HG02588 (cell line): Measurements from ENCODE around the gene CFAP20DC.
"Not testable (repeated sequence)": the region's sequence is repeated elsewhere in the genome, so short reads cannot be mapped to it uniquely, and the experiment has no call there.

Experiments
- ATAC-seq: cut with Tn5 transposase; IDR thresholded peaks from one replicate; pipeline ENCODE4 v1.9.1; 2021; ENCODE audit warnings: mild to moderate bottlenecking, moderate library complexity; ENCODE audit not compliant: unreplicated experiment

The CFAP20DC gene

DNA sequence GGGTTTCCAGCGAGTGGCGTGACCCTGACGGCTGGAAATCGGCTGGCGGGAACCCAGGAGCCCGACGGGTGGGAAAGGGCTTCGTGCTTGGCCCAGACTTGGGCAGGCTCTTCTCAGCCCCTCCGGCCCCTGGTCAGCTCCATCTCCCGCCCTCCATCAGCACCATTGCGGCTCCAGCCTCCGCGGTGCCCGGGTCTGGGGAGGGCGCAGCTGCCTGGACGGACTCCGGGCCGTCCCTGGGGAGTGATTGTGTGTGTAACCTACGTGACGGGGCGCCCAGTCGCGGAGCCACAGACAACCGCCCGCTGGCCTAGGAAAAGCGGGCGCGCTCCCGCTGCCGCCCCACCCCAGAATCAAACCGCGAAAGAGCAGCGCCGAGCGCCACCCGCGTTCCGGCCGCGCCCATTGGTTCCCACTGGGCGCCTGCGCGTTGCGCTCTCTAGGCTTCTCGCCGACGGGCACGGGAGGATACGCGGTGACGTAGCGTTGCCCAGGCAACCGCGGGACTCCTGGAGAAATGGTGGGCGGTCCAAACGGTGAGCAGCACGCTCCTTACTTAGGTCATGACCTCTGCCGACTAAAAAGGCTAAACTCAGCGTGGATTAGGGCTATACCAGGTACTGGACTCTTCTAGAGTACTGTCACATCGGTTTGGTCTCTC is at the start of gene CFAP20DC:
CFAP20DC (minus strand) TSS at position 355 of the 661 bp plus-strand sequence. CDS start 394 bp downstream, outside the sequence.
- peak; percentile 99 for ATAC-seq

- ATAC-seq = not testable (repeated sequence)
These were observed 48.7 kb upstream of the CFAP20DC start for GRCh38 chr3:59098516-59098915.

GRCh38 chr3:59094446-59094845 is 44.6 kb upstream of the CFAP20DC start:
- no peak for ATAC-seq

GRCh38 chr3:59093521-59093920 is 43.7 kb upstream of the CFAP20DC start:
- ATAC-seq = no peak

- no peak for ATAC-seq
These were observed 38.9 kb upstream of the CFAP20DC start for GRCh38 chr3:59088761-59089160.

DNA sequence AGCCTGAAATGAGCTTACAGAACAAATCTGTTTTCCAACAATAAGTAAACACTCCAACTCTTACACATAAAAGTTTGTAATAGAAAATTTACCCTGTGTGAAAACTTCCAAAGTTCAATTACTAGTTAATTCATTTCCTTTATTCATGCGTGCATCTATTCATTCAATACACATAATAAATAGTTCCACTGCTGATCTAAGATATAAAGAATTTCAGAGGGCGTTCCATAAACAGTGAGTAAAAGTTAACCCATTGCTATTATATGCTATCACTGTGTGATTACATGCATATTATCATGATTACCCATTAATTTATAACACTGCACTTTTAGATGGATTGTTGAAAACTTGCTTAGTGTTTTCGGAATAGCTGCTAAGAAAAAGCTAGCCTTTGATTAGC is 36.2 kb upstream of the CFAP20DC start:
- no peak for ATAC-seq

- ATAC-seq = no peak
These were observed 34.8 kb upstream of the CFAP20DC start for GRCh38 chr3:59084583-59084982.

- ATAC-seq = no peak
These were observed 32.3 kb upstream of the CFAP20DC start for GRCh38 chr3:59082106-59082505.

DNA sequence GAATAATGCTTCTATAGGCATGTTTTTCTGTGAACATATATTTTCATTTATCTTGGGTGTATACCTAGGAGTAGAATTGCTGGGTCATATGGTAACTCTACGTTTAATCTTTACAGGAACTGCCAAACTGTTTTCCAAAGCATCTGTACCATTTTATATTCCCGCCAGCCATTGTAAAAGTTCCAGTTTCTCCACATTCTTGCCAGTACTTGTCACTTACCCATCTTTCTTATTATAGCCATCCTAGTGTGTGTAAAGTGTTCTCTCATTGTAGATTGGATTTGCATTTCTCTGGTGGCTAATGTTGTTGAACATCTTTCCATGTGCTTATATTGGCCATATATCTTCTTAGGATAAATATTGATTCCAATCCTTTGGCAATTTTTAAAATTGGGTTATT is 31.2 kb upstream of the CFAP20DC start:
- ATAC-seq = no peak

DNA sequence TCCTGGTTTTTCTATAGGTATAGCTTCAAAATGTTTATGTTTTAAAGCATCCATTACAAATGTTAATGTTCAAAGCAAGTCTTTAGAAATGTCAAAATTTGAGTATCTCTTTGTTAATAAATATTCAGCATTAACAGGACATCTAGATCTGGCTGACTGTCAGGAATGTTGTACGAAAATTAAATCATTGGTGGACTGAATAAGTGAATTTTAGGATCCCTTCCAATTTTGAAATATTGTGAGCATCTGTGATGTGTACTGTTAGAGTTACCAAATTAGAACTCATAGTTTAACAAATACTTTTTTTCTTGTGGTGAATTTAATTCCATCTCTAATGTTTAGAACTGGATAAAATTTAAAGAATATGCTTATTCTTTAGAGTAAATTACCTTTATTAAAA is 30.1 kb upstream of the CFAP20DC start:
- ATAC-seq = no peak

GRCh38 chr3:59074764-59075163 is 24.9 kb upstream of the CFAP20DC start:
- ATAC-seq = no peak

DNA sequence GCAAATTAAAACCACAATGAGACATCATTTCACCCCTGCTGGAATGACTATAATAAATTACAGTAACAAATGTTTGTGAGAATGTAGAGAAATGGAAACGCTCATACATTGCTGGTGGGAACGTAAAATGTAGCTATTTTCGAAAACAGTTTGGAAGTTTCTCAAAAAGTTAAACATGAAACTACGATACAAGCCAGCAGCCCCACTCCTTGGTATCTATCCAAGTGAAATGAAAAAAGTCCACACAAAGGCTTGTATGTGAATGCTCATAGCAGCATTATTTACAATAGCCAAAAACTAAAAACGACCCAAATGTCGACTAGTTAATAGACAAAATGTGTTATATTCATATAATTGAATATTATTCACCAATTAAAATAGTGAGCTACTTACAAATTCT is 22.9 kb upstream of the CFAP20DC start:
- no peak for ATAC-seq

- no peak for ATAC-seq
These were observed 20.0 kb upstream of the CFAP20DC start for GRCh38 chr3:59069838-59070237.

DNA sequence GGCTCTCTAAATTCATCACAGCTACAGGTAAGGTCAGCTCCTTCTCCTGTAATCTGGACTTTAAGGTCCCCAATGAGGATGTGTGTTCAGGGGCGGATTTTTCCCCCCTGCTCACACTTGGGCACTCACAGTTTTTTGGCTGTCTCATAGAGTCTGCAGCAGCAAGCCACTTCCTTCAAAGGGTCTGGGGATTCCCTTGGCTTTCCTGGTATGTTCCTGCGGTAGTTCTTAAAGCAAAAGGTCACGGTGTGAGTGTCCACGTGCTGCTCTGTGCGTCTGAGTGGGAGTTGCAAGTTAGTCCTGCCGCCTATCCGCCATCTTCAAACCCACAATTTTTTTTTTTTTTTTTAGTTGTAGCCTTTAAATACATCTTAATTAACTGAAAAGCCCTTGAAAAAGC is 15.4 kb upstream of the CFAP20DC start:
- no peak for ATAC-seq

DNA sequence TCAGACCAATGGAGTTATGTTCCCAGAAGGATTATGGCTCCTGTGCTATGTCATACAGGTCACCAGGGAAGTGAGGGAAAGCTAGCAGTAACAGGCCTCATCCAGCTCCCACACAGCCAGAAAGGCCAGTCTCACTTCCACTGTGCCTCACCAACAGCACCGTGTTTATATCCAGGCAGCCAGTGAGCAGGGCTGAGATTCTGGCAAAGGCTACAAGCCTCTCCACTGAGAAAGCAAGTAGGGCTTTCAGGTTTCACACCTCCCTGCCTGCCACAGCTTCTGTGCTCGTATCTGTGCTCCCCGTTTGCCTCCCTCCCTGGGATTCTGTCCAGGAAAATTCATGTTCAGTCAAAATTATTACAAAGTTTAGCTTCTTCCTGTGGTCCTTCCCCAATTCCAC is 14.9 kb upstream of the CFAP20DC start:
- no peak for ATAC-seq

DNA sequence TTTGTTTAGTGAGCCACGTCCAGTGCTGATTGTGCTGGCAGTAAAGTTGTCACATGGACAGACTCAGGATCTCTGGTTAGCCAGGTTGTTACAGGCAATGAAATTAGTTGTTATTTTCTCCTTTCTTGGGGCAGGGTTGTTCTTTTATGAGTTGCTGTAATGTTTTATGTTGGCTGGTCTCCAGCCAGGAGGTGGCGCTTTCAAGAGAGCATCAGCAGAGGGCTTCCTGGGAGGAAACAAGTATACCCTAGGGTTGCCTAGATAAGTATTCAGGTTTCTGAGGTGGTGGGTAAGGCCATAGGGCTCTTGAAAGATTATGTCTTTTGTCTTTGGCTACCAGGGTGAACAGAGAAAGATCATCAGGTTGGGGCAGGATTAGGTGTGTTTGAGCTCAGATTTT is 14.5 kb upstream of the CFAP20DC start:
- no peak for ATAC-seq

GRCh38 chr3:59056706-59057105 is 6.9 kb upstream of the CFAP20DC start:
- ATAC-seq = no peak

GRCh38 chr3:59052803-59053411 is 3.1 kb upstream of the CFAP20DC start:
- no peak for ATAC-seq

DNA sequence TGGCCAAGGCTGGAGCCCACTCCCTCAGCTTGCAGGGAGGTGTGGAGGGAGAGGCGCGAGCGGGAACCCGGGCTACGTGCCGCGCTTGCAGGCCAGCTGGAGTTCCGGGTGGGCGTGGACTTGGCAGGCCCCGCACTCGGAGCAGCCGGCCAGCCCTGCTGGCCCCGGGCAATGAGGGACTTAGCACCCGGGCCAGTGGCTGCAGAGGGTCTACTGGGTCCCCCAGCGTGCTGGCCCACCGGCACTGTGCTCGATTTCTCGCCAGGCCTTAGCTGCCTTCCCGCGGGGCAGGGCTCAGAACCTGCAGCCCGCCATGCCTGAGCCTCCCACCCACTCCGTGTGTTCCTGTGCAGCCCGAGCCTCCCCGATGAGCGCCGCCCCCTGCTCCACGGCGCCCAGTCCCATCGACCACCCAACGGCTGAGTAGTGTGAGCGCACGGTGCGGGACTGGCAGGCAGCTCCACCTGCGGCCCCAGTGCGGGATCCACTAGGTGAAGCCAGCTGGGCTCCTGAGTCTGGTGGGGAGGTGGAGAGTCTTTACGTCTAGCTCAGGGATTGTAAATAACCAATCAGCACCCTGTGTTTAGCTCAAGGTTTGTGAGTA is 1.1 kb upstream of the CFAP20DC start:
- ATAC-seq = not testable (repeated sequence)

DNA sequence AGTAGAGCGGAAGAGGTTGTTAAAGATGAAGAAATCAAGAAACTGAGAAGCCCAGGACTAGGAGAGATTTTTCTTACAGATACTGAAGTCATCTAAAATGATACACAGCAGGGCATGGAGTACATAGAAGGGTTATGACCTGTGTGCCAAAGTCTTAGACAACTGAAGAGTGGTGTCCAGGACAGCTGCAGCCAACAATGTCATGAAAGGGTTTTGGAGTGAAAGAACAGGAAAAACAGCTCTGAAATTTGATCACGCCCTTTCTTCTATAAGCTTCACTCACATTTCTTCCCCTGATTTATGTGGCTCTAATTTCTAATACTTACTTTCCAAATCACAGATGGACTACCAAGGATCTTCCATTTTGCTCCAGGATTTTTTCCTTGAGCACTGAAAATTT is 3.0 kb downstream of the CFAP20DC start:
- no peak for ATAC-seq

GRCh38 chr3:59043391-59043790 is 6.4 kb downstream of the CFAP20DC start:
- no peak for ATAC-seq

DNA sequence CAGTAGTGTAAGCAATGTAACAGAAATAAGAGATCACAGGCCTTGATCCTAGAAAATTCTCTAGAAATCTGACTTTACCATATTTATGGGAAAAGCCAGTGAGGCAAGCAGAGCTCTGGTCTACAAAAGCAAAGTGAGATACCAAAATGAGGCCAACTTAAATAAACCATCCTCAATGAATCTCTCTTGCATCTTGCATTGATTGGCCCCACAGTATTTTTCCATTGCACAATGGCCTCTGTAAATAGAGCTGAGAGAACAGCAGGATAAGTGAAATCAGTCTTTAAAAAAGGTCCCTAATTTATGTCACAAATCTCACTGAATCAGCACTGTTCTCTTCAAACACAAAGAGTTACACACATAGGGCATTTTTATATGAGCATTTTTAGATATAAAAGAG is 8.9 kb downstream of the CFAP20DC start:
- no peak for ATAC-seq
